Stimulated activated naive CD8-positive, alpha-beta T cell treated with anti-CD3 and anti-CD28 coated beads, Interleukin-15, Interleukin-2, amounts not matched to agents 100 ng/mL and 50 ng/mL, for 24 hours (primary cell): Measurements from ENCODE around the gene VWF.

Experiments
- H3K27ac Mint-ChIP-seq: one replicate; pipeline ENCODE4 v1.8.0; 2021; ENCODE audit warnings: mild to moderate bottlenecking, mixed read lengths
- H3K27me3 Mint-ChIP-seq: one replicate; pipeline ENCODE4 v1.8.0; 2021; ENCODE audit warnings: mixed read lengths
- H3K36me3 Mint-ChIP-seq: one replicate; pipeline ENCODE4 v1.8.0; 2021; ENCODE audit warnings: low read depth, mixed read lengths
- H3K4me1 Mint-ChIP-seq: one replicate; pipeline ENCODE4 v1.8.0; 2021; ENCODE audit warnings: low read depth, mixed read lengths
- H3K4me3 Mint-ChIP-seq: one replicate; pipeline ENCODE4 v1.8.0; 2021; ENCODE audit warnings: mild to moderate bottlenecking, mixed read lengths
- H3K9me3 Mint-ChIP-seq: one replicate; pipeline ENCODE4 v1.8.0; 2021; ENCODE audit warnings: mixed read lengths

Gene VWF

DNA sequence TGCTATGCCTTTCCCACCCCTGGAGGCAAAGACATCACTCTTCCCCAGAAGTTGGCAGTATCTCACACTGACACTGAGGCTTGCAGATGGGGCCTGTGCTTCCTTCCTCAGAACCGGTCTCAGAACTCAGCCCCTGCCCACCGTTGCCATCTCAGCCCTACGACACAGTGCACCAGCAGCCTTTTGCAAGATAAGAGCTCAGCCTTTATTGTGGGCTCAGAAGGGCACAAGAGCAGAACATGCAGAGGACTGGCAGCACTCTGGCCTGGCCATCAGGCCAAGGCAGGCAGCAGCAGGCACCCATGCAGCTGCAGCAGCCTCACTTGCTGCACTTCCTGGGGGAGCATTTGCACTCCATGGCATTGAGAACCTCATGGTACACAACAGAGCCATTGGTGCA lies 175.8 kb downstream of the VWF start:
- Mint-ChIP-seq H3K36me3 (no peaks in the 10 kb centered on the region), H3K9me3 (no peaks in the 10 kb centered on the region), H3K4me3 (no peak overlapping the region), H3K4me1 (no peaks in the 10 kb centered on the region), H3K27ac (no peak overlapping the region), H3K27me3 (peaks cover 59% of the 10 kb centered on the region)

DNA sequence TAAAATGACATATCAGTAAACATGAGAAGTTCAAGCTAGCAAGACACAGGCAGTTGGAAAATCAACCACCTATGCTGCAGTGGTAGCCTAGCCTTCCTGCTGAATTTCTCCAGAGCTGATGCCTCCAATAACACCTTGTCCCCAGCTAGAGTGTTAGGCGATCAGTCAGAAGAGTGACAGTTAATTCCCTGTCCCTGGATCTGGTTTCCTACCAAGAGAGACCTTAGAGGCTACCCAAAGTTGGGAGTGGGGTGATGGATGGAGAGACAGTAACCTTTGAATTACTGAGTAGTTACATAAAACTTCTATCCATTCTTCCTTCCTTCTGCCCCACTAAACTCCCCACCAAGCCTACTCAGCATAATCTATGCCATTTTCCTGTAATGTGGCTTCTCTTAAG lies 177.5 kb downstream of the VWF start:
- Mint-ChIP-seq H3K4me3 (no peak overlapping the region), H3K27ac (no peak overlapping the region), H3K4me1 (no peaks in the 10 kb centered on the region), H3K9me3 (no peaks in the 10 kb centered on the region), H3K36me3 (no peaks in the 10 kb centered on the region), H3K27me3 (peaks cover 62% of the 10 kb centered on the region)

DNA sequence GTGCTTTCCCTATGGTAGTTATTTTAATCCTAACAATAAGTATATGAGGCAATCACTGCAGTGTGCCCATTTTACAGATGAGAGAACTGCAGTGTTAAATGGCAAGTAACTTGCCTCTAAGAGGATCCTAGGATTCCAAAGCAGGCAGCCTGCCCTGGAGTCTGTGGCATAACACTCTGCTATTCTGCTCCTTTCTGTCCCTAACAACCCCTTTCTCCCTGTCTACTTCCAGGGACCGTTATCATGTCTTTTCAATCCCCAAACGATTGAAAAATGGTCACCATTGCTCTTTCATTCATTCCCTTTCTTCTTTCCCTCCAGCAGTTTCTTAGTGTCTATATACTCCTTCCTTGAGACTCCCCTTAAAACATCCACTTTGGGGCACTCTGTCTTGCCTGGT lies 178.1 kb downstream of the VWF start:
- H3K27ac Mint-ChIP-seq: no peak overlapping the region
- H3K36me3 Mint-ChIP-seq: no peaks in the 10 kb centered on the region
- no peaks in the 10 kb centered on the region for H3K4me1 Mint-ChIP-seq
- H3K27me3 Mint-ChIP-seq: peaks cover 61% of the 10 kb centered on the region
- no peak overlapping the region for H3K4me3 Mint-ChIP-seq
- no peaks in the 10 kb centered on the region for H3K9me3 Mint-ChIP-seq

DNA sequence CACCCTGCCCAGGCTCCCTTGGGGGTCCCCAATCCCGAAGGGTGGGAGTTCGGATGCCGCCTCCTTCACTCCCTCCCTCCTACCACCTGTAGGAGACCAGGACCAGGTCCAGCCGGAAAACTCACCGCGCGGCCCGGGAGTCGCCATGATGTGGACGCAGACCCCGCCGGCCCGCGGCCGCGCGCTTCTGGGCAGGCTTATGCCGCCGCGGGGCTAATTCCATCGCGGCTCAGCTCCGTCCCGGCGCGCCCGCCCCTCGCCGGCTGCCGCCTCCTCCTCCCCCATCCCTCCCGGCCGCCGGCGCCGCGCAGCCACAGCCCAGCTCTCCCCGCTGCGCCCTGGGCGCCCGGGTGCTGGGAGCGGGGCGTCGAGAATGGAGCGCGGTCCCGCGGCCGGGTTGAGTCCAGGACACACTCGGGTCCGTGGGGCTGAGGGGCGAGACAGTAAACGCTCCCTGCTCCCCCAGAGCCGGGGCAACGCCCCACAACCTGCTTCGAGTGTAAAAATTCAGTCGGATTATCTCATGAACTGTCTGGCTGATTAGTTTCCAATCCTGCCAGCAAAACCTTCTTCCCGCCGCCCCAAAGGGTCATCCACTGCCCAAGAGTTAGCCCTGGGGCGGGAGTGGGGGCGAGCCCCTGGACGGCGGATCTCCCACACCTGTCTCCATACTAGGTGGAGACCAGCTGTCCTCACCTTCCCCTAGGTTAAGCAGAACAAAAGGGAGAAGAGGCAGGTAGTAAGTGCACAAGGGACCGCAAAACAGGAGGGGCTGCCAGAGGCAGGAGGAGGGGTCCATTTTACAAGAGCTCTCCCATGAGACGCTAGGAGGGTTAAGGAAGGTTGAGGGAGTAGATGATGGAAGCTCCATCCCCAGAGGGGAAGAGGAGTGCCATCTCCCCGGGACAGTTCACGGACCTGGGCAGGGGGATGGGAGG lies 179.1 kb downstream of the VWF start, which contains the start of gene ANO2:
ANO2 (minus strand) TSS at position 189 of the 938 bp plus-strand sequence; CDS start at position 147, 42 bp downstream.
- Mint-ChIP-seq H3K4me3 (no peak within 1 kb of the TSS), H3K4me1 (no peaks in the 10 kb centered on the region), H3K27me3 (peaks cover 67% of the 10 kb centered on the region), H3K36me3 (no peaks in the 10 kb centered on the region), H3K27ac (no peak within 1 kb of the TSS), H3K9me3 (no peaks in the 10 kb centered on the region)

DNA sequence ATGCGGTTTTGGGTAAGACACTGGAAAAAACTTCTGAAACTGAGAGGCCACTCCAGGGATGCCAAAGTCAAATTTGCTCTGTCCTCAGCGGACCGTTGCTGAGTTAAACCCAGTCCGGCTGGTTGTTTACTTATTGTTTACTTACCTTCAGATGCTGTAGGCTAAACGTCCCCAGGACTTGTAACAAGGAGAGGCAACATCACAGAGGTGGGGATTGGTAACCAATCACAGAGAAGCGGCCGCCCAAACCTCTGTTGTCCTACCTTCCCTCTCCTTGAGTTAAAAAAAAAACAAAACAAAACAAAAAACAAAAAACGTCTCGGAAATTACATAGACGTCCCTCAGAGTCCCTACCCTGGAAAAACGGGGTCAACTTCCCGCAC lies 179.8 kb downstream of the VWF start:
- no peaks in the 10 kb centered on the region for H3K36me3 Mint-ChIP-seq
- no peak overlapping the region for H3K4me3 Mint-ChIP-seq
- H3K9me3 Mint-ChIP-seq: no peaks in the 10 kb centered on the region
- no peak overlapping the region for H3K27ac Mint-ChIP-seq
- H3K27me3 Mint-ChIP-seq: peaks cover 73% of the 10 kb centered on the region
- H3K4me1 Mint-ChIP-seq: no peaks in the 10 kb centered on the region

DNA sequence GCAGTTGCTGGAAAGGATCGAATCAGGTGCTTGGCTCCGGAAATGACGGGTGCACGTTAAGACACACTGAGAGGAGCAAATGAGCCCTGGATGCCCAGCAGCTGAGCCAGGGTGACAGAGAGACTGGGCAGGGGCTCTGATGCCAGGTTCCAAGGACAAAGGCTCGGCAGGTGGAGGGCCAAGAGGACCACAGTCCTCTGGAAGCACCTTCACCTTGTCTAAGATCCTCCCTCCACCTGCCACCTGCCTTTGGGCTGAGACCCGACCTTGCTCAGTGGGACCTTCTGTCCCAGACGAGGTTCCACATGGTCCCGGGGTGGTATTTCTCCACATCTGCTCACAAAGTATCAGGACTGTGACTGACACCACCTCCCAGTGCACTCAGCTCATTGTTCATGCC lies 180.4 kb downstream of the VWF start:
- Mint-ChIP-seq H3K4me3 (no peak overlapping the region), H3K9me3 (no peaks in the 10 kb centered on the region), H3K27ac (no peak overlapping the region), H3K4me1 (no peaks in the 10 kb centered on the region), H3K27me3 (peaks cover 75% of the 10 kb centered on the region), H3K36me3 (no peaks in the 10 kb centered on the region)

- Mint-ChIP-seq H3K9me3 (no peaks in the 10 kb centered on the region), H3K27ac (no peak overlapping the region), H3K4me3 (no peak overlapping the region), H3K27me3 (peaks cover 76% of the 10 kb centered on the region), H3K4me1 (no peaks in the 10 kb centered on the region), H3K36me3 (no peaks in the 10 kb centered on the region)
These were observed 182.6 kb downstream of the VWF start for GRCh38 chr12:5941907-5942306.

DNA sequence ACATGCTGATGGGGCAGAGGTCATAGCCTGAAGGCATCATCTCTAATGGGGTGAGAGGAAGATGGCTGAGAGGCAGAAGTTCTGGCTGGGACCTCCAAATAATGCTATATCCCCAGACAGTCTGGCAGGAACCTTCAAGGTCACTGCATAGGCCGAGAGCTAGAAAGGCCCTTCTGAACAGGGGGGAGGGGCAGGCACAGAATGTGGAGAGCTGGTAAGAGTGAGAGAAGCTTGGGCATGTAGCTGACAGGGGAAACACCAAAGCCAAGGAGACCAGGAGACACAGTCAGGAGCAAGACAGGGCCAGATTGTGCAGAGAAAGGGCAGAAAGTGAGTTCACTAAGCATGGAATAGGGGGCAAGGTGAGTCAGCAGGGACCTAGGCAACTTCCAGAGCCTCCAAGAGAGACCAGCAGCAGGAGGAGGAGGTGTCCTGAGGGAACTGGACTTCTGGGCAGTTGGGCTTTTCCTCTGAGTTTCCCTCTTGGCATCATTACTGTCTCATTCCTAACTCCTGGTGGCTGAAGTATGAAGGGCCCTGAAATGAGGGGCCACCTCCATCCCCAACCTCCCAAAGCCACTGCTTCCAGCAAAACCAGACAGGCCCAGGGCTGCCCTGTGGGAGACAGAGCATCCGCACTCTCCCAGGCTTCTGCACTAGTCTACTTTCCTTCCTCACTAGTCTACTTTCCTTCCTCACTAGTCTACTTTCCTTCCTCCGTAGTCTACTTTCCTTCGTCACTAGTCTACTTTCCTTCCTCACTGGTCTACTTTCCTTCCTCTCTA lies 196.5 kb downstream of the VWF start:
- Mint-ChIP-seq H3K4me1 (no peaks in the 10 kb centered on the region), H3K27me3 (peaks cover 9% of the 10 kb centered on the region), H3K4me3 (no peak overlapping the region), H3K36me3 (no peaks in the 10 kb centered on the region), H3K27ac (no peak overlapping the region), H3K9me3 (no peaks in the 10 kb centered on the region)

DNA sequence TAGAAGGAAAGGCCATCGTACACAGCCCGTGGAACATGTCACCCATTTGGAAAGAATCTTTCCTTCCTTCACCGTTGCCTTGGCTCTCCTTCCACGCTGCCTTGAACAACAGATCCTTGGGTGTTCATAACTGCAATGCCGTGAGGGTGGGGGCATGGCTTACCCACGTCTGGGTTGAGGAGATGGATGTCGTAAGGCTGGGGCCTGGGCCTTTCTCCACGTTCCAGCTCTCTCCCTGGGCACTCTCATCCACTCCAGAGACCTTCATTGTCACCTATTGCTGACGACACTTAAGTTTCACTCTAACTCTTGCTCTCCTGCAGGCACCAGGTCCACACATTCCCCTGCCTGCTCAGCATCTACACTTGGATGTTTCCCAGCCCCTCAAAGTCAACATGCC lies 198.8 kb downstream of the VWF start:
- H3K9me3 Mint-ChIP-seq: no peaks in the 10 kb centered on the region
- H3K27me3 Mint-ChIP-seq: peaks cover 7% of the 10 kb centered on the region
- H3K36me3 Mint-ChIP-seq: no peaks in the 10 kb centered on the region
- H3K4me1 Mint-ChIP-seq: no peaks in the 10 kb centered on the region
- H3K4me3 Mint-ChIP-seq: no peak overlapping the region
- H3K27ac Mint-ChIP-seq: no peak overlapping the region

DNA sequence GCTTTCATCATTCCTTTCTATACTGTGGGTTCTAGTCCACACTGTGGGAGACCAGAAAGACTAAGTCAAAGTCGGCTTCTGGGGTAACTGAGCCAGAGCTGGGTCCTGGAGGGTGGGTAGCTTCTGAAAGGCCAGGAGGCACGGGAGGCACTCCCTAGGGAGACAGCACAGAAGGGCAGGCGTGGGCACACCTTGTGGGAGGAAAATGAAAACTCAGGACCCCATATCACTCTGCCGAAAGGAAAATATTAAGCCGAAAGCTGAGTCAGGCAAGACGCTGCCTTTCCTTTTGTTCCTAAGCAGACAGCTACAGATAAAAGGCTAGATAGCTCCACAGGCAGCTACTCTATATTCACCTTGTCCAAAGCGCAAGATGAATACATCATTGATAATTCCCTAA lies 200.1 kb downstream of the VWF start:
- H3K27ac Mint-ChIP-seq: no peak overlapping the region
- H3K27me3 Mint-ChIP-seq: peaks cover 6% of the 10 kb centered on the region
- H3K9me3 Mint-ChIP-seq: no peaks in the 10 kb centered on the region
- no peak overlapping the region for H3K4me3 Mint-ChIP-seq
- no peaks in the 10 kb centered on the region for H3K4me1 Mint-ChIP-seq
- H3K36me3 Mint-ChIP-seq: no peaks in the 10 kb centered on the region

DNA sequence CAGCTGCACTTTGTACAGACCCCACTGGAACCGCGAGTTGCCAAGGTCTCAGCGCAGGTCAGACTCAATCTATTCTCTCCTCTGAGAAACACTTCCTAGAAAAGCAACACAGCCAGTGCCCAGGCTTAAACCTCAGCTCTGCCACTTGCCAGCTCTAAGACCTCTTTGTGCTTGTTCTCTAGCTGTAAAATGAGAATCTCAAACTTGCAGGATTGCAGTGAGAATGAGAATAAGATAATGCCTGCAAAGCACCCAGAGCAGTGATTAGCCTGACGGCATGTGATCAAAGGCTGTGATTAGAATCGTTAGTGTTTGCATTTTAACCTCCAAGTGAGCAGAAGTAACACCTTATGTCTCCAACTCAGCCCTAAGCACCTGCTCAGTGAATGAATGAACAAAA lies 200.7 kb downstream of the VWF start:
- H3K27ac Mint-ChIP-seq: no peak overlapping the region
- no peaks in the 10 kb centered on the region for H3K4me1 Mint-ChIP-seq
- peaks cover 6% of the 10 kb centered on the region for H3K27me3 Mint-ChIP-seq
- H3K36me3 Mint-ChIP-seq: no peaks in the 10 kb centered on the region
- no peak overlapping the region for H3K4me3 Mint-ChIP-seq
- no peaks in the 10 kb centered on the region for H3K9me3 Mint-ChIP-seq

DNA sequence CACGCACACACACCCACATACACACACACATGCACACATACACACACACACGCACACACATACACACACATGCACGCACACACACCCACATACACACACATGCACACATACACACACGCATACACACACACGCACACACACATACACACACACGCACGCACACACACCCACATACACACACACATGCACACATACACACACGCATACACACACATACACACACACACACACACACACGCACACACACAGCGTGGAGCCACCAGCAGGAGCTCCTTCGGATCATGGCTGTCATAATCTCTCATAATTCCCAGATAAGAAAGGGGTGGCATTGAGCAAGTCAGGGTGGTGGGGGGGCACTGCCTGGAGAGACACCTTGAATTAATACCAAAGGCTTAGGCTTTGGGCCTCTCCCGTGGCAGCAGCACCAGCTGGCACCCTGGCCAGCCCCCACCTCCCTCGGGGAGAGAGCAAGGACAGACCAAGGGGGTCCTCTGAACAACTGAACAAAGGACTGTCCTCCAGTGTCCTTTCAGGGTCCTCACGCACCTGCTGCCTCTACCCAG lies 201.3 kb downstream of the VWF start:
- H3K4me3 Mint-ChIP-seq: no peak overlapping the region
- H3K27ac Mint-ChIP-seq: no peak overlapping the region
- no peaks in the 10 kb centered on the region for H3K36me3 Mint-ChIP-seq
- peaks cover 6% of the 10 kb centered on the region for H3K27me3 Mint-ChIP-seq
- no peaks in the 10 kb centered on the region for H3K9me3 Mint-ChIP-seq
- H3K4me1 Mint-ChIP-seq: no peaks in the 10 kb centered on the region

- Mint-ChIP-seq H3K27ac (no peak overlapping the region), H3K4me1 (no peaks in the 10 kb centered on the region), H3K27me3 (peaks cover 6% of the 10 kb centered on the region), H3K9me3 (no peaks in the 10 kb centered on the region), H3K36me3 (no peaks in the 10 kb centered on the region), H3K4me3 (no peak overlapping the region)
These were observed 202.2 kb downstream of the VWF start for GRCh38 chr12:5921966-5922899.
